DMS79 (cell line): ENCODE results near the gene RPS26.
"Not testable (repeated sequence)": the region's sequence is repeated elsewhere in the genome, so short reads cannot be mapped to it uniquely, and the experiment has no call there.

Experiments
- DNase-seq: peaks from one replicate; lab custom pipeline; 2025; lab: John Stamatoyannopoulos, UW

Gene RPS26

DNA sequence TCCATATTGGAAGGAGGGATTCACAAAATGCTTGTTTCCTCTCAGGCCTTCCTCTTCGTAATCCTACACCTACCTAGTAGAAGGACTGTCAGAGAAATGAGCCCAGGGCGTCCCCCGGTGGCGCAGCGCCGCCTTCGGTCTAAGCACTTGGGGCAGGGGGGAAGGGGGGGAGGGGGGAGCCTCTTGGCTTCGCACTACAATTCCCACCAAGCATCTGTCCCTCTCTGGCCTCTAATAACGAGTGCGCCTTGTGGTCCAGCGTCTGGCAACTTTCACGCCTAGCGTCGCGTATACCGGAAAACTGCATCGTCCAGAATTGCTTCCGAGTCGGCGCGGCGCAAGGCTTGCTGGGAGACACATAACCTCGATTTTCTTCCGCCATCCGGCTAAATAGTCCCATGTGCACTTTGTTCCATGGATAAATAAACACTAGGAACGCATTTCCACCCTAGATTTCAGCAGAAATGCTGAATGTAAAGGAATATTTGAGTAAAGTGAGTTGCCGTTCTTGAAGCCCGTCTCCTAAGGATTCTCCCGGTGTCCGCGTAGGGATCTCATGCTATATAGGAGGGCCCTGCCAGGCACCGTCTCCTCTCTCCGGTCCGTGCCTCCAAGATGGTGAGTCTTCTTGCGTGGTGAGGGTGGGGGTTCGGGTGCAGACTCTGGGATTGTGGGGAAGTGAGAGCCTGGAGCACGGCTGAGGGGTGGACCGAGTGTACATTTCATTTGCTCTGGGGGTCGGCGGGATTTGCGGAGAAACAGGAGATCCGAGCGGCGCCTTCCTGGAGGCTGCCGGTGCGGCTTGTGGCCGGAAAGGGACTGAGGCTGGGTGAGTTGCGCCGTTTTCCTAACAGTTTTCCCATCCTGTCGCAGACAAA, at the start of gene RPS26:
TSS of gene RPS26 (plus strand) at position 367 of the 878 bp plus-strand sequence. CDS start at position 616, 249 bp downstream.
- peak; percentile 91 for DNase-seq

GRCh38 chr12:55993230-55993853, 48.4 kb upstream of the RPS26 start:
- no peak for DNase-seq

DNA sequence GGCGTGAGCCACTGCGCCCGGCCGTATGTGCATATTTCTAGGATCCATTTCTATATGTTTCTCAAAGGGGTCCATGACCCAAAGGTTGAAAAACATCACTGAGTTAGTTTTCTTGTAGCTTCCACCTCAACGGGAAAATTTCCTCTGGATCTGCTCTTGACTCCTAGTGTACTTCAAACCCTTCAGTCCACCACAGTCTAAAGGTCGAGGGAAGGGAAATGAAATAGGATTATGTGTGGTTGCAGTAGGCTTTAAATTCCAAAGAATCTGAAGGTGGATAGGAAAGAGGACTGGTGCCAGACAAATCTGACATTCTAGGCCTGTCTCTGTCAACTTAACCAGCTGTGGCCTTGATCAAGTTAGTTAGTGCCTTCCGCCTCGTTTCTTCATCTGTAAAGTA, 46.4 kb upstream of the RPS26 start:
- no peak for DNase-seq

- peak; percentile 24 for DNase-seq
Measured at GRCh38 chr12:55996201-55996714, 45.5 kb upstream of the RPS26 start.

DNA sequence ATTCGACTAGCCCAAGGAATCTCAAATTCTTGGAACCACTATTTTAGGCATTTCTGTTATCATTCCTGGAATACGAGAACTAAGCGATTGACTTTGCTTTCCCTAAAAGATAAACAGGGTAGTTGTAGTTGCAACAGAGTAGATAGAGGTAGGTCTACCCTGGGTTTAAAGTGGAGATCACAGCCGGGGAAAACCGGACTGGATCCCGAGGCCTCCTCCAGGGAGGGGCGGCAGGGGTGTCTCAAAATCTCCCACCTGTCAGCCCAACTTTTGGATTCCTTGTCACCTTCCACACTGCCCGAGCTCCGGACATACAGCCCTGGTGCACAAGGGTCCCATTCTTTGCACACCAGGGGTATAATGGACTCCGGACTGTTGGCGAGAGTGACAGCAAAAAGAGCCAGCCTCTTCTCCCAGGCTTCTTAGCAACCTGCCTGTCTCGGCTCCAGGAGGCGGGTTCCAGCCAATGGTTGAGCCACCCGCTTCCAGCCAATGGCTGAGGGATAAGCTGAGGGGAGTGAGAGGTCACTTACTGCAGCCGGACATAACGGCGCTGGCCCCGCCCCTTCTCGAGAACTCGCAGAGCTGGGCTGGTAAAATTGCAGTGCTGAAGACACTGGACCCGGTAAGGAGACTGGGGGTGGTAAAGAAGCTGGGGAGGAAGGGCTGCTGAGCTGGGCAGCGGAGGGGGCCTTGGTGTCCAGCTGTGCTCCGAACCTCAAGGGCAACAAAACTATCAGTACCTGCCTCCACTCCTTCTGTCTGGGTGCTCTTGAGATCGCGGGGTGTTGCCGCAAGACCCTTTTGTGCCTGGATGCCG, 44.8 kb upstream of the RPS26 start, which contains the start of gene SUOX:
TSS of gene SUOX (plus strand) at position 562 of the 820 bp plus-strand sequence. CDS start 4,946 bp downstream, outside the sequence.
- peak; percentile 77 for DNase-seq

DNA sequence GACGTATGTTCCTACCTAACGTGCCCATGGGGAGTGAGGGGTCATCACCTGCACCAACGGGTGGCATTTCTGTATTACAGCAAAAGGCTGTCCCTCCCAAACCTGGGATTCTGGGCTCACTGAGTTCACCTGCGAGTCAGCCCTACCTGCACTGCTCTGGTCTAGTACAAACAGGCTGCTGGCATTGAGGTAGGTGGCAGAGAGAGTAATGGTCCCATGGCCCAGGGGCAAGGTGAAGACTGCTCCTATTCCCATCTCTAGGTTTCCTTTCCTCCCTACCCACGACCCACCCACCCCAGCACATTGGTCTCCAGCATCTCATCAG, 44.2 kb upstream of the RPS26 start:
- DNase-seq: no peak

DNA sequence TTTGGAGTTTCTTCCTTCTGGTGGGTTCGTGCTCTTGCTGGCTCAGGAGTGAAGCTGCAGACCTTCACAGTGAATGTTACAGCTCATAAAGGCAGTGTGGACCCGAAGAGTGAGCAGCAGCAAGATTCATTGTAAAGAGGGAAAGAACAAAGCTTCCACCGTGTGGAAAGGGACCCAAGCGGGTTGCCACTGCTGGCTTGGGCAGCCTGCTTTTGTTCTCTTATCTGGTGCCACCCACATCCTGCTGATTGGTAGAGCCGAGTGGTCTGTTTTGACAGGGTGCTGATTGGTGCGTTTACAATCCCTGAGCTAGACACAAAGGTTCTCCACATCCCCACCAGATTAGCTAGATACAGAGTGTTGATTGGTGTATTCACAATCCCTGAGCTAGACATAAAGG, 42.2 kb upstream of the RPS26 start:
- DNase-seq: not testable (repeated sequence)

- not testable (repeated sequence) for DNase-seq
Measured at GRCh38 chr12:55999999-56000540, 41.6 kb upstream of the RPS26 start.

- no peak for DNase-seq
Measured at GRCh38 chr12:56001487-56002100, 40.1 kb upstream of the RPS26 start.

DNA sequence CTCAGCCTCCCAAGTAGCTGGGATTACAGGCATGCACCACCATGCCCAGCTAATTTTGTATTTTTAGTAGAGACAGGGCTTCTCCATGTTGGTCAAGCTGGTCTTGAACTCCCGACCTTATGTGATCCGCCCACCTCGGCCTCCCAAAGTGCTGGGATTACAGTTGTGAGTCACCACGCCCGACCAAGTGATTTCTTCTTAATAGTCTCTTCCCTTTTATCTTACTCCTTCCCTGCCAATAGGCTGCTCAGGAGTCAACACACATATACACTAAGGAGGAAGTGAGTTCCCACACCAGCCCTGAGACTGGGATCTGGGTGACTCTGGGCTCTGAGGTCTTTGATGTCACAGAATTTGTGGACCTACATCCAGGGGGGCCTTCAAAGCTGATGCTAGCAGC, 38.3 kb upstream of the RPS26 start:
- not testable (repeated sequence) for DNase-seq

DNA sequence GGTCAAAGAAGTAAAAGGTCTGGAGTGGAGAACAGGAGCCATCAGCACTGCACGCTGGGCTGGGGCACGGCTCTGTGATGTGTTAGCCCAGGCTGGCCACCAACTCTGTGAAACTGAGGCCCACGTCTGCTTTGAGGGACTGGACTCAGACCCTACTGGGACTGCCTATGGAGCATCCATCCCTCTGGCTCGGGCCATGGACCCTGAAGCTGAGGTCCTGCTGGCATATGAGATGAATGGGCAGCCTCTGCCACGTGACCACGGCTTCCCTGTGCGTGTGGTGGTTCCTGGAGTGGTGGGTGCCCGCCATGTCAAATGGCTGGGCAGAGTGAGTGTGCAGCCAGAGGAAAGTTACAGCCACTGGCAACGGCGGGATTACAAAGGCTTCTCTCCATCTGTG, 37.5 kb upstream of the RPS26 start:
- DNase-seq: no peak

GRCh38 chr12:56007564-56008559, 33.9 kb upstream of the RPS26 start:
- peak; percentile 23 for DNase-seq

- DNase-seq: no peak
Measured at GRCh38 chr12:56010111-56010570, 31.6 kb upstream of the RPS26 start.

DNA sequence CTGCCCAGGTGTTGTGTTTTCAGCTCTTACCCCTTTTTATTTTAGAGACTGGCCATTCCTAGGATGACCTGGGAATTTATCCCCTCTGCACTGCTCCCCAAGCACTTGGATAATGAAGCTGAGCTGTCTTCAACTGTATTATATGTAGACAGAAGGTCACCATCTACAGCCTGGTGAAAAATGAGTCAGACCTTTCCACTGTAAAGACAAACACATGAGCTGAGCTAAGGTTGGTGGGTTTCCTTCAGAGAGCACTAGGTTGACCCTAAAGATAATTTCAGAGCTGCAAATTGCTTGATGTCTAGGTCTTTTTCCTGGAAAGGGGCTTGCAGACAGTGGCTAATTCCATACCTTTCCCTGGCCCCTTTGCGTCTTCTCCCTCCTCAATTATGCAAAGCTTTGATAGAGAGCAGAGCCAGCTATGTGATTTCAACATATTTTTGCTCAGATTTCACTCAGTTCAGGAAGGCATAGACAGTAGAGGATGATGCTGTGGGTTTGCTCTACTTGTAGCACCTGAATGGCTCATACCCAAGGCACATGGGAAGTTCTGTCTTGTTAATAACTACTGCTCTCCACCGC, 30.1 kb upstream of the RPS26 start:
- no peak for DNase-seq

GRCh38 chr12:56013482-56013881, 28.2 kb upstream of the RPS26 start:
- no peak for DNase-seq

- DNase-seq: peak; percentile 73
Measured at GRCh38 chr12:56014205-56014604, 27.5 kb upstream of the RPS26 start.

- DNase-seq: no peak
Measured at GRCh38 chr12:56017181-56017580, 24.5 kb upstream of the RPS26 start.

GRCh38 chr12:56018356-56018755, 23.4 kb upstream of the RPS26 start:
- DNase-seq: no peak

GRCh38 chr12:56020423-56021184, 21.1 kb upstream of the RPS26 start, which contains the start of gene IKZF4:
IKZF4 (plus strand) TSS chr12:56021043; CDS start chr12:56021494, 451 bp downstream.
- no peak for DNase-seq
